ENCODE results near the gene MOV10. TPM values are rescaled to one million over a fixed set of nuclear protein-coding genes. Genes with fewer than 3 reads are reported as not detected.

The MOV10 gene
- total and polyA plus RNA-seq, 9 of the 15 experiments (the other 6 are each of a cell fraction or from before 2014, with no cell fraction given): 16.7 to 105 (median 49.5) TPM

- peak in 1 of 2 experiments; percentile 40; a peak in 1 of 4 replicates for TF ChIP-seq SIN3A (IDR thresholded peaks at IDR 0.05; ENCODE audit: borderline replicate concordance in 2 of 2, control insufficient read depth in 1 of 2, low read depth in 2 of 2, low read length in 2 of 2)
- peak; percentile 82; the same call in 1 of the 2 replicates for TF ChIP-seq THAP12 (CRISPR knock-in tag; IDR thresholded peaks at IDR 0.05)
Measured at GRCh38 chr1:112707221-112708001, 33.0 kb downstream of the MOV10 start (continued).

GRCh38 chr1:112708002-112708448 is 33.6 kb downstream of the MOV10 start:
- in situ Hi-C loops (cut with MboI): loop anchor here (5.0 kb wide), 3 partner anchors 91 to 316 kb away; partner anchors contain the start of genes CAPZA1 and ST7L
- H3K36me3 ChIP-seq (ENCODE audit: control insufficient read depth, insufficient read depth, low read length): peaks cover 17% of the 10 kb centered on the region; the same call in 2 of the 3 replicates
- WGBS (ENCODE audit: insufficient coverage, low coverage, missing lambda C conversion rate): 39% methylated on average over 6 of the region's 6 CpGs
- intact Hi-C loops (cut with micrococcal nuclease): loop anchor here (10.0 kb wide), 1 partner anchor 243 kb away; no protein-coding TSS in a partner anchor
- peaks cover 39% of the 10 kb centered on the region for H3K79me2 ChIP-seq (ENCODE audit: control insufficient read depth, insufficient read depth, low read length)
- no peaks in the 10 kb centered on the region for H3K27me3 ChIP-seq (ENCODE audit: control insufficient read depth in 2 of 2, insufficient read depth in 2 of 2, low read length in 2 of 2)
- TF ChIP-seq TBL1XR1 (IDR thresholded peaks at IDR 0.05; ENCODE audit: low read length in 2 of 2): no peak
- no peak for TF ChIP-seq MEIS2 (IDR thresholded peaks at IDR 0.05; ENCODE audit: partially characterized antibody)
- TF ChIP-seq ZNF518B (CRISPR knock-in tag; IDR thresholded peaks at IDR 0.05): no peak
- TF ChIP-seq MBD1 (CRISPR knock-in tag; IDR thresholded peaks at IDR 0.05): no peak
- peak overlapping the region; percentile 91 for H2AFZ ChIP-seq (ENCODE audit: low read depth, low read length)
- H3K9ac ChIP-seq (ENCODE audit: insufficient read depth in 1 of 2, low read depth in 2 of 2, low read length in 2 of 2): peak overlapping the region in 1 of 2 experiments; percentile 83; a peak in 1 of 4 replicates
- no peaks in the 10 kb centered on the region for H3K9me1 ChIP-seq (ENCODE audit: control insufficient read depth, insufficient read depth, low read length)
- no peaks in the 10 kb centered on the region for H4K20me1 ChIP-seq (replicated peaks; ENCODE audit: control insufficient read depth, insufficient read depth, low read length)
- H3K4me1 ChIP-seq (replicated peaks in 1 of 2; ENCODE audit: control insufficient read depth in 2 of 2, insufficient read depth in 2 of 2, low read length in 2 of 2): peaks cover 36 to 38% of the 10 kb centered on the region in 2 experiments
- ATAC-seq (no peak), FAIRE-seq (no peak), DNase-seq (ENCODE audit: extremely low read depth in 1 of 4, low spot score in 3 of 4) (no peak)
- no peaks in the 10 kb centered on the region for H3K9me3 ChIP-seq (replicated peaks; ENCODE audit: control insufficient read depth, insufficient read depth, low read depth, low read length)
- peak overlapping the region; percentile 98 for H3K4me2 ChIP-seq (ENCODE audit: insufficient read depth, low read length)
- BruUV-seq (replicated peaks): no TSS peak
- ChIA-PET POLR2A (interaction anchor here (0.6 to 2.4 kb wide), 6 partner anchors 9 to 736 kb away, joined by 3 to 15 read pairs (median 3); partner anchors contain the start of gene LRIG2), CTCF (ENCODE audit: low intra/inter-chr PET ratio) (interaction anchor here (0.9 to 3.2 kb wide), 4 partner anchors 35 to 338 kb away, joined by 3 to 21 read pairs (median 9); no protein-coding TSS in a partner anchor)
- no peak overlapping the region for H3K27ac ChIP-seq (ENCODE audit: extremely low read depth, low read depth, low read length)
- no peak overlapping the region for H3K4me3 ChIP-seq
